Mesenteric fat pad (tissue), 1 donor: ENCODE measurements around the gene TJP1. TPM values are rescaled to one million over a fixed set of nuclear protein-coding genes. Genes with fewer than 3 reads are reported as not detected.
"Not testable (repeated sequence)": the region's sequence is repeated elsewhere in the genome, so short reads cannot be mapped to it uniquely, and the experiment has no call there.

Source experiments
- DNase-seq: peaks from one replicate; pipeline ENCODE4 v3.0.0-alpha.2; 2020; ENCODE audit warnings: low spot score
- total RNA-seq: library from RNA; stranded (reverse); fragmentation: NEBNext Ultra II Directional; extraction: Animal tissue kit (Norgen Biotek cat#: 25700); gene quantifications from one replicate; pipeline ENCODE4 v1.2.1, GENCODE V29; 2021
- donor health status: DM: yes; HTN: yes; CAD: no.

TJP1 gene
- total RNA-seq, 1 donor from 2014 or later, result 89.6 TPM

GRCh38 chr15:29670266-29670665 is 152.0 kb downstream of the TJP1 start:
- DNase-seq, result peak; percentile 26

DNA sequence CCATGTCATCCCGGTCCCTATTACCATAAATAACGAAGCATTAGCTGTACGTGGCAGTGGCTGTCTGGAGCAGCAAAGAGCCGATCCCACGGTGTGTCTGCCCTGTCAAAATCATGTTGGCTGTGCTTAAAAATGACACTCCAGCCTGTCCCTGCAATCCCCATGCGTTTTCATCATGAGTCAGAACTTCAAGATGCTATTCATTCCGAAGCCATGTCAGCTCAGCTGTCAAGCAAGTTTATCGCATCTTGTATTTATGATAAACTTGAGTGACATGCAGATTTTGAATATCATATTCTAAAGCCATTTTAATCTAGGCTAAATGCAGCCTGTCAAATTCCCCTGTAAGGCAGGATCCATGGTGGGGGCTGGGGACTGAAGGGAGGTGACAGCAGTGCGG is 152.4 kb downstream of the TJP1 start:
- peak; percentile 35 for DNase-seq

DNA sequence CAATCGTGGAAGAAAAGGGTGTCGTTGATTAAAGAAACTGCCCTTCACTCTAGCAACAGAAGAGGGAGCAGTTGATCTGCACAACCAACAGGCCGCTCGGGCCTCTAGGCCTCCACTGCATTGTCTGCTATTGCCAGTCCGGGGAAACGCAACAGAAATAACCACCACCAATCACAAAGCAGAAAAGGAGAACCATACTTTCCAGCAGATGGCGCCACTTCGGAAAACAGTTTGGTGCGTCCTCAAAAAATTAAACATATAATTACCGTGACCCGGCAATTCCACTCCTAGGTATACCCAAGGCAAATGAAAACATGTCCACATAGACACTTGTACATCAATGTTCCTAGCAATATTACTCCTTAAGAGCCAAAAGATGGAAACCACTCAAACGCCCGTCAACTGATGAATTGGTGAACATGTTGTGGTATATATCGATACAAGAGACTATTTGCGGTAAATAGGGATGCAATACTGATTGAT is 154.1 kb downstream of the TJP1 start:
- DNase-seq, result peak; percentile 88

- DNase-seq, result peak; percentile 35
These were observed 156.0 kb downstream of the TJP1 start for GRCh38 chr15:29666241-29666640.

GRCh38 chr15:29665444-29666003 is 156.7 kb downstream of the TJP1 start:
- DNase-seq, result peak; percentile 41

- peak; percentile 65 for DNase-seq
These were observed 157.9 kb downstream of the TJP1 start for GRCh38 chr15:29664406-29664805.

- DNase-seq, result not testable (repeated sequence)
These were observed 164.8 kb downstream of the TJP1 start for GRCh38 chr15:29657476-29657817.

GRCh38 chr15:29656636-29657475 is 165.4 kb downstream of the TJP1 start:
- peak; percentile 45 for DNase-seq

DNA sequence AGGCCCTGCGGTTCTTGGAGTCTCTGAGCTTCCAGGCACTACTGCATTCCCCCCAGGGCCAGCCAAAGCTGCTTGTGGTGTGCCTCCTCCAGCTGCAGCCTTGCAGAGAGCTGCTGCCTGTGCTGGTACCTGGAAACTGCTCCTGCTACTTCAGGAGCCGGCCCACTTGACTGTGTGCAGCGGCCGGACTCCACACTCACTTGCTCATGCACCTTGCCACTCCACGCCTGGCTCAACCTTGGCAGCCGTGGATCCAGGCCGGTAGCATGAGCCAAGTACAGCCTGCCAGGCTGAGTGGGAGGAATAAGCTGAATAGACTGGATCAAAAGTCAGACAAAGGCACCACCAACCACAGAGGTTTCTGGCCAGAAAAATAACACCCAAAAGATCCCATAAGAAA is 169.7 kb downstream of the TJP1 start:
- no peak for DNase-seq

- DNase-seq, result no peak
These were observed 170.6 kb downstream of the TJP1 start for GRCh38 chr15:29651476-29652233.
